ENCODE results near the gene VIP.
"Not testable (repeated sequence)": the region's sequence is repeated elsewhere in the genome, so short reads cannot be mapped to it uniquely, and the experiment has no call there.

Gene VIP

GRCh38 chr6:152750694-152751093, at the start of gene VIP:
TSS of gene VIP (plus strand) at chr6:152750797. CDS start at chr6:152752178, 1,381 bp downstream.
- no peak for DNase-seq

- DNase-seq, result no peak
These were observed 49.3 kb upstream of the VIP start for GRCh38 chr6:152701081-152701862.

- DNase-seq, result no peak
These were observed 48.7 kb upstream of the VIP start for GRCh38 chr6:152701863-152702401.

GRCh38 chr6:152703750-152704149, 46.8 kb upstream of the VIP start:
- not testable (repeated sequence) for DNase-seq

GRCh38 chr6:152705327-152705726, 45.3 kb upstream of the VIP start:
- no peak for DNase-seq

GRCh38 chr6:152716322-152716721, 34.3 kb upstream of the VIP start:
- no peak for DNase-seq

GRCh38 chr6:152720974-152721373, 29.6 kb upstream of the VIP start:
- no peak for DNase-seq

GRCh38 chr6:152721956-152722355, 28.6 kb upstream of the VIP start:
- DNase-seq, result no peak

- DNase-seq, result no peak
These were observed 27.2 kb upstream of the VIP start for GRCh38 chr6:152723398-152723797.

- no peak for DNase-seq
These were observed 24.3 kb upstream of the VIP start for GRCh38 chr6:152726313-152726712.

- DNase-seq, result no peak
These were observed 23.1 kb upstream of the VIP start for GRCh38 chr6:152727507-152727906.

- DNase-seq, result no peak
These were observed 16.0 kb upstream of the VIP start for GRCh38 chr6:152734630-152735029.

- no peak for DNase-seq
These were observed 13.8 kb upstream of the VIP start for GRCh38 chr6:152736687-152737273.

GRCh38 chr6:152745509-152746171, 5.0 kb upstream of the VIP start:
- DNase-seq, result no peak

GRCh38 chr6:152746172-152746553, 4.4 kb upstream of the VIP start:
- no peak for DNase-seq

GRCh38 chr6:152748843-152749242, 1.8 kb upstream of the VIP start:
- no peak for DNase-seq

- DNase-seq, result no peak
These were observed 1.3 kb upstream of the VIP start for GRCh38 chr6:152749336-152749735.

- no peak for DNase-seq
These were observed 14.7 kb downstream of the VIP start for GRCh38 chr6:152765331-152765730.

GRCh38 chr6:152769159-152769558, 18.6 kb downstream of the VIP start:
- DNase-seq, result no peak

GRCh38 chr6:152769993-152770392, 19.4 kb downstream of the VIP start:
- no peak for DNase-seq

- DNase-seq, result no peak
These were observed 20.6 kb downstream of the VIP start for GRCh38 chr6:152771061-152771687.

GRCh38 chr6:152775428-152775827, 24.8 kb downstream of the VIP start:
- DNase-seq, result no peak

- no peak for DNase-seq
These were observed 26.2 kb downstream of the VIP start for GRCh38 chr6:152776833-152777232.

All from CD4-positive, alpha-beta T cell treated with Interleukin-17A for 1 hour (primary cell).